NT2/D1 (cell line): ENCODE measurements around the gene ARV1.

Experiments
- SUZ12 ChIP-seq: IDR thresholded peaks from 2 replicates; pipeline ENCODE4 v1.6.1; 2011; ENCODE audit not compliant: insufficient read length, insufficient read depth; ENCODE audit errors: extremely low read depth
- YY1 ChIP-seq: IDR thresholded peaks from 2 replicates; pipeline ENCODE4 v1.6.1; 2011; ENCODE audit not compliant: insufficient read length, insufficient read depth
- ZNF274 ChIP-seq: IDR thresholded peaks from 2 replicates; pipeline ENCODE4 v1.6.1; 2011; ENCODE audit warnings: mild to moderate bottlenecking, low read depth, low read length

DNA sequence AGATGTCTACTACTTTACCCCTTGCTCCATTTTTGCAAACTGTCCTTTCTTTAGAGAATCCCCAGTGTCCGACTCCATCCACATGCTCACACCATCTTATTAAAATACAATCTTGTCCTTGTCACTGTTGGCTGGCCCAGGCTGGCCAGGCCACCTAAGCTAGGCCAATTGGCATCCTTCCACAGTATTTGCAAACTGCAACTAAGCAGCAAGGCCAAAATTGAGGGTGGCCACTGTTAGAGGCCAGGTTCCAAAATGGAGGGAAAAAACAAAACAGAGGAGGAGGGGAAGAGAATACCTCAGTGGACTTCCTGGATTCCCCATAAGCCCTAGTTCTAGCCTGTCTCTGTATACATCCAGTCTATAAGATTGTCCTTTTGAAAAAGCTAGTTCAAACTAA is 56.9 kb downstream of the ARV1 start:
- TF ChIP-seq ZNF274 = no peak
- no peak for TF ChIP-seq YY1
- no peak for TF ChIP-seq SUZ12
